IPS-20b (cell line): ENCODE data around the gene WBP2.

Experiments used
- H3K27ac ChIP-seq: one replicate; pipeline ENCODE4 v1.5.1; 2013; ENCODE audit warnings: low read length
- H3K27me3 ChIP-seq: 2 replicates; pipeline ENCODE4 v1.6.1; 2013; ENCODE audit warnings: mild to moderate bottlenecking, low read length, inconsistent platforms; ENCODE audit not compliant: insufficient read depth
- H3K36me3 ChIP-seq: 2 replicates; pipeline ENCODE4 v1.6.1; 2013; ENCODE audit warnings: low read depth, mild to moderate bottlenecking, inconsistent platforms, low read length, moderate library complexity; ENCODE audit not compliant: insufficient read depth
- H3K4me1 ChIP-seq: 2 replicates; pipeline ENCODE4 v1.6.1; 2013; ENCODE audit warnings: mild to moderate bottlenecking, control low read depth, inconsistent platforms, low read length, moderate library complexity; ENCODE audit not compliant: insufficient read depth
- H3K4me3 ChIP-seq: 2 replicates; pipeline ENCODE4 v1.5.1; 2013; ENCODE audit warnings: mild to moderate bottlenecking, low read length, inconsistent platforms
- H3K9ac ChIP-seq: 2 replicates; pipeline ENCODE4 v1.6.1; 2013; ENCODE audit warnings: low read depth, mild to moderate bottlenecking, inconsistent platforms, low read length, moderate library complexity
- H3K9me3 ChIP-seq: 2 replicates; pipeline ENCODE4 v1.6.1; 2013; ENCODE audit warnings: mild to moderate bottlenecking, low read depth, low read length, inconsistent platforms; ENCODE audit not compliant: insufficient read depth

Gene WBP2

DNA sequence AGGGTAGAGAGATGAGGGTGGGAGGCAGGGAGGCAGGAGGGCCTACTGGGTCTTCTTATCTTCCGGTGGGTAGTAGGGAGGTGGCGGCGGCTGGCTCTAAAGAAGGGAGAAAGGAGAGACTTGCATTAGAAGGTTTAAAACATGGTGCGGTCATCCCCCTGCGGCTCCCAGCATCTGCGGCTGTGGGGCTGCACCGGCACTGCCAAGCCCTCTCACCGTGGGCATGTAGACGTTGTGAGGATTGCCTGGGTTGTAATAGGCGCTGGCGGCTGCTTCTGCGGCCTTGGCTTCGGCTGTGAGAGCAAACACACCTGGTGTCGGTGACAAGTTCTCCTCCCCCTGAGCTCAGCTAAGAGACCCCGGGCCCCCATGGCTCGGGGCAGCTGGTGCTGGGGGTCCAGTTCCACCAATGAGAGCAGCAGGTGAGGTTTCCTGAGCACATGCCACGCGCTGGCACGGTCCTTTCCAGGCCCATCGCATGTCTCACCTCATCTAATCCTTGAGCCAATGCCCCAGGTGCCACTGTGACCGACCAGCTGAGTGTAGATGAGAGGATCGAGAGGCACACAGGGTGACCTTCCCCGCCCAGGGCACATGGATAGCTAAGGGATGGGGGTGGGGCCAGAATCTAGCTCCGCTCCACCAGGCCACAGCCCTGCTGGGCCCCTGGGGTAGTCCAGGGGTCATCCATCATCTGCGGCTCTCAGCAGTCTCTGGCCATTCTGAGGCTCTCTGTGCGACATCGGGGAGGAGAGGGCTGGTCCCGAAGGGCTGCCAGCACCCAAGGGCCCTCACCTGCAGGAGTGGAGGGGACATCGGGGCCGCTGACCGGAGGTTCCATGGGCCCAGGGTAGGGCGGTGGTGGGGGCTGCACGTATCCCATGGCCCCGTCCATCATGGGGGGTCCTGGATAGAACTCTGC lies 8.2 kb downstream of the WBP2 start:
- peaks cover 53% of the 10 kb centered on the region for H3K36me3 ChIP-seq
- no peaks in the 10 kb centered on the region for H3K27me3 ChIP-seq
- H3K4me3 ChIP-seq: no peak overlapping the region
- peaks cover 7% of the 10 kb centered on the region; the same call in 1 of the 2 replicates for H3K4me1 ChIP-seq
- no peaks in the 10 kb centered on the region for H3K9me3 ChIP-seq
- H3K9ac ChIP-seq: no peak overlapping the region
- H3K27ac ChIP-seq: no peak overlapping the region

DNA sequence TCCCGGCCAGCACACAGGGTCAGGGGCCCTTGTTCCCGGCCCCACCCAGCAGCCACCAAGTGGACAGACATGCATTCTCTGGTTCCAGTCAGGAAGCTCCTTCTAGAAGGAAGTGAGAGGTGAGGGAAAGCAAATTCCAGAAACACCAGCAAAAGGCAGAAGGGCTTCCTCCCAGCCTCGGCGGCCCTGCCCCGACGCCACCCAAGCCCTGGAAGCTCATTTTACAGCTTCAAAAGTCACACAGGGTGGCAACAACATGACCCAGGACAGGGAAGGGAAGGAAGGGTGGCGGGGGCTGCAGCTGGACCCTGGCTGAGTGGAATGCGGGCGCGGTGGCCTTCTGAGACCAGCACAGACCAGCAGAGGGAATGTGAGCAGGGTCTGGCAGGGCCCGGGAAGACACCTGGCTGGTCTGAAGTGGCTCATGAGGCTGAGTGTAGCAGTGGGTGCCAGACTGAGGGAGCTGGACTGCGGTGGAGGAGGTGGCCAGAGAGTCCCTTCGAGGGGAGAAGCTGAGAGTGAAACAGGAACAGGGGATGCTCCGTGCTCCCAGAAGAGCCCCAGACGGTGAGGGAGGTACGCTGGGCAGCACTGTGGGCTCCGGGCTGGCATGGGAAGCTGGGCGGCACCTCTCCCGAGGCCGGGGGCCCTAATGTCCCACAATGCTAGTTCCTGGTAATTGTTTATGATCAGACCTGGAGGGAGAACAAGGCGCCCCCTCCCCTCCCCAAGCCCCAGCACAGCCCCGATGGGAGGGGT lies 9.0 kb downstream of the WBP2 start:
- Histone ChIP-seq H3K4me1 (peaks cover 7% of the 10 kb centered on the region; the same call in 1 of the 2 replicates), H3K4me3 (no peak overlapping the region), H3K27ac (no peak overlapping the region), H3K9me3 (no peaks in the 10 kb centered on the region), H3K27me3 (no peaks in the 10 kb centered on the region), H3K9ac (no peak overlapping the region), H3K36me3 (peaks cover 48% of the 10 kb centered on the region)

DNA sequence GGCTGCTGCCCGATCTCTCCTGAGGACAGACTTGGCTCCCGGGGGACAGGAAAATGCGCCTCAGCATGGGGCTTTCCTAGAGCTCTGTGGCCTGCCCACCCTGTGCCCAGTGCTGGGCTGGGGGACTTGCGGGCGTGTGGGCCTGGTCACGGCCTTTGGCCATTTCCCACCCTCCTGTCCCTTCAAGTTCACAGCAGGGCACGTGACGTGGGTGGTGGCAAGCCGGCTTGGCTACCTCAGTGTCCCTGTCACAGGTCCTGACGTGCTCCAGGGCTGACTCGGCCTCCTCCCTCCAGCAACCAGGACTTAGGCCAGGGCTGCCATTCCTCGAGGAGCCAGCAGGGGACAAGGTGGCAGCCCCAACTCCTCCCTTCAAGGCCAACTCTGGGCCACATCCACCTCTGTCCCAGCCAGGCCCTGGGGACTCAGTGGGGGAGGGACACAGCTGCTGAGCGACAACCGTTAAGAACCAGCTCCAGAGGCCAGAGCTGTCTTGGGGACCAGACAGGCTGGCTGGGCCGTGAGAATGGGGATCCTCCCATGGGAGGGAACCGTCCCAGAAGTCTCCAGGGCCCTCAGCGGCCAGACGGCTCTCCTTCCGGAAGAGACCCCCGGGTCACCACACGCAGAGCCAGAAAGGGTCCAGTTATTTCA lies 9.9 kb downstream of the WBP2 start:
- Histone ChIP-seq H3K27me3 (no peaks in the 10 kb centered on the region), H3K9me3 (no peaks in the 10 kb centered on the region), H3K9ac (no peak overlapping the region), H3K27ac (no peak overlapping the region), H3K4me3 (no peak overlapping the region), H3K4me1 (peaks cover 7% of the 10 kb centered on the region; the same call in 1 of the 2 replicates), H3K36me3 (peaks cover 39% of the 10 kb centered on the region)

DNA sequence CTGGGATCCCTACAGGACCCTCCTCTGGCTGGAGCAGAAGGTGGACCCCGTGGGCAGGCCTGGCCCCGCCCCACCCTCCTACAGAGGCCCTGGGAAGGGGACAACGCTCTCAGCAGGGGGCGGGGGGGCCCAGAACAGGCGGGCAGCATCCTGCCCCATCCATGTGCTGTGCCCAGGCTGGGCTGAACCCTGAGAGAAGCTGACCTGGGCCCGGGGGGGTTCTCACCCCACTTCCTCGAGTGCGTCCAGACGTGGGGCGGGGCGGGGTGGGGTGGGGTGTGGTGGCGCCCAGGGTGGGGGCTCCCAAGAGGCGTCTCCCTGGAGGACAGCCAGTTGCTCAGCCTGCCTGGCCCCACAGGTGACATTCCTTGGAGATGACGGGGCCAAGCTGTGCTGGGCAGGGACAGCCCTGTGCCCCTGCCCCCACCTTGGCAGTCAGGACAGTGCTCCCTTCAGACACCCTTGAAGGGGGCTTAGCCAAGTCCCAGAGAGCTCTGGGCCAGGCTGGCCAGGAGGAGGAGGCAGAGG lies 10.5 kb downstream of the WBP2 start:
- no peaks in the 10 kb centered on the region for H3K9me3 ChIP-seq
- H3K36me3 ChIP-seq: peaks cover 35% of the 10 kb centered on the region
- peaks cover 7% of the 10 kb centered on the region; the same call in 1 of the 2 replicates for H3K4me1 ChIP-seq
- no peak overlapping the region for H3K9ac ChIP-seq
- H3K4me3 ChIP-seq: no peak overlapping the region
- no peak overlapping the region for H3K27ac ChIP-seq
- H3K27me3 ChIP-seq: no peaks in the 10 kb centered on the region

DNA sequence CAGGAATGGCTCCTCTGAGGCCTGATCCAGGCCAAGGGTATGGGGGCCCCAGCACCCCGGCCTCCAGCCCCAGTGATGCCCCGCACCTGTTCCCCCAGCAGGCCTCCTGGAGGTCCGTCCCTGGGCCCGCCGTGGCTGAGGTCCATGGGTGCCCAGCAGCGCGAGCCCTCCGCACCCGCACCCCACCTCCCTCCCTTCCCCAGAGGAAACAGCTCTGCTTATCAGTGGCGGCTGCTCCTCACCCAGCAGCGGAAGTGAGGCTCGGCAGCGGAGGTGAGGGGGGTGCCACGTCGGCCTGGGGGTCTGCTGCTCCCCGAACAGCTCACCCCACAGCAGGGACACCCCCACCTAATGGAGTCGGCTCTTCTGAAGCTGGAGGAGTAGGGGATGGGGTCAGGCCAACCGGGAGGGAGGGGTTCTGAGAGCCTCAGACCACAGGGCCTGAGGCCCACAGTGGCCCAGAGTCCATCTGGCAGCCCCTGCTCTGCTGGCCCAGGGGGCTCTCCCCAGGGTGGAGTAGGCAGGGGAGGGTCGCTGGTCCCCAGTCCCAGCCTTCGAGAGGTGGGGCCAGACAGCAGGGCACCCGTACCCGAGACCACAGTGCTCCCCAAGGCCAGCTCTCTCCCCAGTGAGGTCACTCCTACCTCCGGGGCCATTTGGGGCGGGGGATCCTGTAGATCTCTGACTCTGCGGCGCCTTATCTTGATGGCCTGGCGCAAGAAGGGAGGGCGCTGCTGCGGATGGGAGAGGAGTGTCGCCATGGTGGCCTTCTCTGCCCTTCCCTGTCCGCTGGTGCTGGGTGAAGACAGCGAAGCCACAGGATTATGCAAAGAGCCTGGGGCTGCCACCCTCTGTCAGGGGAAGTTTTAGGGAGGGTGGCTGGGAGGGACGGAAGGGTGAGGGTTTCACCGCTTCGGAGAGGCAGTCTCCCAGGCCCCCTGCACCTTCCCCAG lies 11.3 kb downstream of the WBP2 start, which contains the start of gene UNC13D:
Gene UNC13D, minus strand, starts transcription at position 828 of the 953 bp plus-strand sequence. Its CDS starts 67 bp downstream, at position 761.
- Histone ChIP-seq H3K27me3 (no peaks in the 10 kb centered on the region), H3K27ac (no peak within 1 kb of the TSS), H3K4me3 (no peak within 1 kb of the TSS), H3K4me1 (peaks cover 7% of the 10 kb centered on the region; the same call in 1 of the 2 replicates), H3K9me3 (no peaks in the 10 kb centered on the region), H3K36me3 (peaks cover 28% of the 10 kb centered on the region), H3K9ac (no peak within 1 kb of the TSS)

DNA sequence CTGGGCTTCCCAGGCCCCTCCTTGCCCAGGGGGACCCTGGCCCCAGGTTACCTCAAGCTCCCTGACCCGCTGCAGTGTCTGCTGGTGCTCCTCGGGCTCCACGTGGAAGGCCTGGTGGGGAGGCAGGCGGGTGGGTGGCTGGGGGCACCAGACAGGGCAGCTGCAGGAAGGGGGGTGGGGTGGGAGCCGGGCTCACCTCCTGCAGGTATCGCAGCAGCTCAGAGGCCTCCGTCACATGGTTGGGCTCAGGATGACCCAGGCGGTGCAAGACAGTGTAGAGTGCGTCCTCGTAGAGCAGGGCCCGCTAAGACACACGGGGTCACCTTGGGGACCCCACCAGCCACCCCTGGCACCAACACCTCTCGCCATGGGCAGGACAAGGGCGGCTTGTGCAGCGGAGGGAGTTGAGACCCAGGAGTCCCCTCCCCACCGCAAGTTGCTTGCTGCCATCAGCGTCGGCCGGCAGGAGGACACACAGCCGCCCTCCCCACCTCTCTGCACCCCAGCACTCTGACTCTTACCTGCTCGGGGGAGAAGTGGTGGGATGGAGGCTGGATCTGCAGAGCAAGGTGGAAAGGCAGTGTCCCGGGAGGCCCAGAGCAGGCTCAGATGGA lies 12.1 kb downstream of the WBP2 start:
- H3K4me3 ChIP-seq: no peak overlapping the region
- H3K27ac ChIP-seq: no peak overlapping the region
- no peaks in the 10 kb centered on the region for H3K9me3 ChIP-seq
- H3K27me3 ChIP-seq: no peaks in the 10 kb centered on the region
- H3K4me1 ChIP-seq: peaks cover 7% of the 10 kb centered on the region; the same call in 1 of the 2 replicates
- no peak overlapping the region for H3K9ac ChIP-seq
- H3K36me3 ChIP-seq: peaks cover 22% of the 10 kb centered on the region

DNA sequence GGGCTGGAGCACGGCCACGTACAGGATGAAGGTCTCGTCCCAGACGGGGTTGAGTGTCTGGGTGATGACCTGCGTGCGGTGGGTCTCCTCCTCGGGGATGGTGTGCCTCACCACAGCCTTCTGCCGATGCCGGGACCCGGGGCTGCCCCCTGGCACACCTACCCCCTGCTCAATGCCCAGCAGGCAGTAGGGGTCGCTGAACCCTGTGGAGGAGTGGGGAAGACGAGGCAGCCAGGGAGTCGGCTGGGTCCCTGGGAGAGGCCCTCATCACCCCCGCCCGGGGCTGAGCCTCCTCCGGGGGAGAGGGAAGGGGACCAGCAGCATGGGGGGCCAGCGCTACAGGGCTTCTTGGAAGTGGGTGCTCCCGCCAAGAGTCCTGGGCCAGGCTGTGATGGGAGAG lies 12.7 kb downstream of the WBP2 start:
- Histone ChIP-seq H3K9ac (no peak overlapping the region), H3K36me3 (peaks cover 16% of the 10 kb centered on the region), H3K4me1 (peaks cover 7% of the 10 kb centered on the region; the same call in 1 of the 2 replicates), H3K27me3 (no peaks in the 10 kb centered on the region), H3K27ac (no peak overlapping the region), H3K4me3 (no peak overlapping the region), H3K9me3 (no peaks in the 10 kb centered on the region)

DNA sequence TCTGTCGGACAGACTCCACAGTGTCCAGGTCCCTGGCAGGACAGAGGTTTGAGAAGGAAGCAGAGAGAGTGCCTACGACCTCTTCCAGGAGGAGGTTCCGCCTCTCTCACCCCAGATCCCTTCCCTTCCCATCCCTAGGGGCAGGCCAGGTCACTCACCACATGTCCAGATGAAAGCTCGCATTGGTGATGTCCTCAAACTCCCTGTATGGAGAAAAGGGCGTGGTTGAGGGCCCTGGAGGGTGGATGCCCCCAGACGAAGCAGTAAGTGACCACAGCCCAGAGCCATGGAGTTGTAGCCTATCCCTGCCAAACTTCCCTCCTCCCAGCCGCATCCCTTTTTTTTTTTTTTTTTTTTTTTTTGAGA lies 14.4 kb downstream of the WBP2 start:
- no peak overlapping the region for H3K27ac ChIP-seq
- no peaks in the 10 kb centered on the region for H3K27me3 ChIP-seq
- 0 out of 2 replicates have a peak, but pooled peaks cover under 1% of the 10 kb centered on the region for H3K36me3 ChIP-seq
- no peak overlapping the region for H3K9ac ChIP-seq
- H3K9me3 ChIP-seq: no peaks in the 10 kb centered on the region
- peaks cover 7% of the 10 kb centered on the region; the same call in 1 of the 2 replicates for H3K4me1 ChIP-seq
- no peak overlapping the region for H3K4me3 ChIP-seq

DNA sequence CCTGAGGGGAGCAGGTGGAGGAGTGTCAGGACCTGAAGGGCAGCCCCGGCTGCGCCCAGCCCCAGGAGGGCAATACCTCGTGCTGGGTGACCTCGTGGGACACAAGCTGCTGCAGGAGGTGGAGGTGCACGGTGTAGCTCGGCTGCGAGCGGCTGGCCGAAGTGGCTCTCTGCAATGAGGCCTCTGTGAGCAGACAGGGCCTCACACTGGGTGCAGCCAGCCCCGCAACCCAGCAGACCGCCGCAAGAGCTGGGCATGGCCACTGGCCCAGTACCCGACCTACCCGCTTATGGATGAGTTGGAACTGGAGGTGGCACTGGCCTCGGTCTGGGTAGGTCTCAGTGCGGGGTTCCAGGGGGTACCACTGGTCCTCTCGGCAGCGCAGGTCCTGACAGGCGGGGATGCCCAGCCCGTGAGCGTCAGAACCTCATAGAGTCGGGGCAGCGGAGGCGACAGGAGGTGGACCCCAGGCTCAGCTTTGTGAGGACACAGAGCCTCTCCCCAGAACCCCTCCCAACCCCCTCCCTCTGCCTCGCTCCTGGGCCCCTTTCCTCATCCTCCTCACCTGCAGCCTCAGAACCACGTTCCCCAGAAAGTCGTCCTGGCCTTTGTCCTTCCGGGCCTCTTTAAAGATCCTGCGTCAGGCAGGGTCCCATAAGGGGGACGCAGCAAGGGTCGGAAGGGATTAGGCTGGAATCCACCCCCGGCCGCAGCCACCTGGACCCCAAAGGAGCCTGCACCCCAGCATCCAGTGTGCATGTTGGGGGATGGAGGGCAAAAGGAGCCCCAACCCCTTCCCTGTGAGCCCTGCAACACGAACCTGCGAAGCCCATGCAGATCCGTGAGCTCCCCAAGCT lies 15.0 kb downstream of the WBP2 start:
- H3K9me3 ChIP-seq: no peaks in the 10 kb centered on the region
- H3K4me1 ChIP-seq: peaks cover 4% of the 10 kb centered on the region; the same call in 1 of the 2 replicates
- no peak overlapping the region for H3K4me3 ChIP-seq
- H3K27me3 ChIP-seq: no peaks in the 10 kb centered on the region
- no peak overlapping the region for H3K27ac ChIP-seq
- H3K36me3 ChIP-seq: no peaks in the 10 kb centered on the region
- H3K9ac ChIP-seq: no peak overlapping the region
